Measurements from ENCODE around the gene ORM2. TPM values are rescaled to one million over a fixed set of nuclear protein-coding genes. Genes with fewer than 3 reads are reported as not detected.
"Not testable (repeated sequence)": the region's sequence is repeated elsewhere in the genome, so short reads cannot be mapped to it uniquely, and the experiment has no call there.

Gene ORM2
- total and polyA plus RNA-seq, 2 of the 8 experiments (the other 6 are each of a cell fraction or from before 2014, with no cell fraction given), result 1.3 TPM; not detected in 1

DNA sequence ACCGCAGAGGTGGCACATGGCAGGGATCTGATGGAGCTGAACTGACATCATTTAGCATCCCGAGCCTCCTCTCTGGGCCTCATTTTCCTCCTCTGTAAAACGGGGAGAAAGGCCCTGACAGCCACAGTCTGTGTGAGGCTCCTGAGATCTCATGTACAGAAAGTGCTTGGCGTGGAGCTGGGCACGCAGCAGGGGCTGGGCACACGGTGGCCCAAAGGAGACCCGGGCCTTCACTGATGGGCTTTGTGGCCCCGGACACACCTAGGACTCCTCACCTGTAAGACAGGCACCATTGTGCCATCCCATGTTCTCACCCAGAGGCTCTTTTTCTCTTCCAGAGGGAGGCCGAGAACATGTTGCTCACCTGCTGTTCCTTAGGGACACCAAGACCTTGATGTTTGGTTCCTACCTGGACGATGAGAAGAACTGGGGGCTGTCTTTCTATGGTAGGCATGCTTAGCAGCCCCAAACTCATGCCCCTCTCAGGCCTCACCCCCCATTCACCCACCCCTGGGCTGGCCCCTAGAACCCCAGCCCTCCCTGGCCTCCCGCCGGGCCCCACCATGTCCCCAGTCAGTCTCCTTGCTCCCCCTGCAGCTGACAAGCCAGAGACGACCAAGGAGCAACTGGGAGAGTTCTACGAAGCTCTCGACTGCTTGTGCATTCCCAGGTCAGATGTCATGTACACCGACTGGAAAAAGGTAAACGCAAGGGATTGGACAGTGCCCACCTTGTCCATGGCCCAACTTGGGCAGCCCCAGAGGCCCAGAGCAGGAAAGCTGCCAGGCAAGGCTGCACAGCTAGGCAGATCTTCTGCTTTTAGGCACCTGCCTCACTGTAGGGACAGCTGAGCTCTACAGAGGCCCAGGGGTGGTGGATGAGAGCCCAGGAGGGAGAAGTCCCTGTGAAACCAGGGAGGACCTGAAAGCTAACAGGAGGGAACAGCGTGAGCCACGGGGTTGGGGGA lies 1.8 kb downstream of the ORM2 start:
- H3K4me3 ChIP-seq (ENCODE audit: extremely low read depth in 1 of 4, insufficient read depth in 2 of 4, low read depth in 3 of 4, low read length in 4 of 4); H3K23ac ChIP-seq (ENCODE audit: insufficient read length); H2AK5ac ChIP-seq (ENCODE audit: low read depth, low read length); H3K4ac ChIP-seq (replicated peaks; ENCODE audit: insufficient read length, low read depth, low read length); H2BK20ac ChIP-seq (ENCODE audit: low read length); H3K27me3 ChIP-seq (replicated peaks in 1 of 4; ENCODE audit: control insufficient read depth in 3 of 4, extremely low read depth in 1 of 4, insufficient read depth in 3 of 4, low read length in 3 of 4); H3K56ac ChIP-seq (replicated peaks; ENCODE audit: insufficient read length, low read depth, low read length); H2AFZ ChIP-seq (ENCODE audit: low read length); H2BK15ac ChIP-seq (ENCODE audit: low read length); H3K4me1 ChIP-seq (replicated peaks in 1 of 4; ENCODE audit: control insufficient read depth in 3 of 4, insufficient read depth in 4 of 4, low read length in 3 of 4); H4K91ac ChIP-seq (replicated peaks; ENCODE audit: insufficient read length, low read length); H3K18ac ChIP-seq (ENCODE audit: extremely low read depth, low read length); H4K5ac ChIP-seq (ENCODE audit: insufficient read length, low read depth, low read length); H2BK12ac ChIP-seq (ENCODE audit: low read depth, low read length); H3K79me2 ChIP-seq (ENCODE audit: control insufficient read depth in 1 of 2, insufficient read depth in 2 of 2, low read length in 2 of 2); H3K27ac ChIP-seq (ENCODE audit: low read depth, low read length); H4K20me1 ChIP-seq (replicated peaks in 1 of 2; ENCODE audit: control insufficient read depth in 1 of 2, insufficient read depth in 2 of 2, low read length in 2 of 2); H3K9me3 ChIP-seq (ENCODE audit: insufficient read depth in 2 of 2, low read depth in 1 of 2, low read length in 1 of 2); H3K79me1 ChIP-seq (ENCODE audit: low read depth, low read length); H3K36me3 ChIP-seq (ENCODE audit: control insufficient read depth in 2 of 4, insufficient read depth in 4 of 4, low read length in 3 of 4); H3K4me2 ChIP-seq (ENCODE audit: insufficient read depth in 1 of 2, low read depth in 2 of 2, low read length in 2 of 2); H3K23me2 ChIP-seq (ENCODE audit: low read depth, low read length); H2BK120ac ChIP-seq (replicated peaks; ENCODE audit: low read depth, low read length); H3K9ac ChIP-seq (replicated peaks in 1 of 4; ENCODE audit: extremely low read depth in 1 of 4, low read depth in 3 of 4, low read length in 3 of 4); H2BK5ac ChIP-seq (ENCODE audit: low read depth, low read length); FAIRE-seq; H3K14ac ChIP-seq (ENCODE audit: insufficient read length); DNase-seq (ENCODE audit: low read depth in 1 of 2, low spot score in 2 of 2): not testable (repeated sequence)
- 85% methylated on average over 10 of the region's 19 CpGs; no CpG with 5 or more reads in 1 of the 2 experiments for WGBS, 2 experiments (ENCODE audit: extremely low coverage in 1 of 2, insufficient coverage in 1 of 2, insufficient read length in 1 of 2, insufficient replicate concordance in 2 of 2, low coverage in 1 of 2, low lambda C conversion rate in 2 of 2, missing lambda C conversion rate in 1 of 2)
- POLR2A ChIA-PET (ENCODE audit: partially characterized antibody), result interaction anchor here (0.7 to 1.4 kb wide), 2 partner anchors 54 to 65 kb away, joined by 3 to 5 read pairs; no protein-coding TSS in a partner anchor
- H4K8ac ChIP-seq (ENCODE audit: extremely low read depth, insufficient read depth, low read length), result peak overlapping the region; percentile 85; the same call in 1 of the 2 replicates
- CTCF ChIA-PET (ENCODE audit: partially characterized antibody), result interaction anchor here (0.7 kb wide), 1 partner anchor 12 kb away, joined by 3 read pairs; no protein-coding TSS in a partner anchor
